ENCODE data around the gene IFNL1.

GRCh38 chr19:39321117-39321831 lies 25.1 kb downstream of the IFNL1 start:
- TF ChIP-seq CTCF (IDR thresholded peaks at IDR 0.05) (no peak), POLR2A (IDR thresholded peaks at IDR 0.05) (no peak)

All from heart left ventricle (tissue), 13 donors.